SU-DHL-6 (cell line): ENCODE data around the gene RNF180.

ENCODE experiments used
- CTCF ChIP-seq: fragments of 200-600 bp; sonication (generic); IDR thresholded peaks from one replicate; pipeline ENCODE4 v1.5.1; 2017; ENCODE audit warnings: antibody characterized with exemption, mild to moderate bottlenecking, low read length, moderate library complexity; ENCODE audit not compliant: insufficient read depth, poor library complexity, severe bottlenecking
- EZH2phosphoT487 ChIP-seq: fragments of 200-600 bp; sonication (generic), shearing (Covaris generic); conservative IDR thresholded peaks from 2 replicates; pipeline ENCODE4 v1.6.1; 2018; ENCODE audit warnings: mild to moderate bottlenecking, antibody characterized with exemption, low read length, moderate library complexity, mixed read lengths

GRCh38 chr5:64176301-64176700, 10.7 kb downstream of the RNF180 start:
- TF ChIP-seq CTCF (no peak), EZH2phosphoT487 (no peak)
